NT2/D1 (cell line): ENCODE measurements around the gene PCDHA1.

ENCODE experiments used
- SUZ12 ChIP-seq: IDR thresholded peaks from 2 replicates; pipeline ENCODE4 v1.6.1; 2011; ENCODE audit not compliant: insufficient read length, insufficient read depth; ENCODE audit errors: extremely low read depth
- YY1 ChIP-seq: IDR thresholded peaks from 2 replicates; pipeline ENCODE4 v1.6.1; 2011; ENCODE audit not compliant: insufficient read length, insufficient read depth

DNA sequence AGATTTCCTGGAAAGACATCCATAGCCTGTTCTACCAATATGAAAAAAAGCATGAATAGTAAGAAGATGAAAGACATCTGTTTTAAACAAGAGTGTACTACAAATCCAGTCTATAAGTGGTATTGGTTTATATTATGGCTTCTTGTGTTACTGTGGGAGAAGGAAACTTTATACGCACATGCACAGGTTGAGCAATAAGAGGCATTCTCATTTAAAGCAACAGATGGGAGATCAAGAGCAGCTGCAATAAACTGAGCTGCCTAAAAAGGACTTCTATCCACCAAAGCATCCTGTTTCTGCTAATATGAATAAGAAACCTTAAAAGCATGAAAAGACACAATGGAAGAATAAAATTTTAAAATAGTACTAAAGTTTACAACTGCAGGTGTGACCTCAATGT, 256.6 kb downstream of the PCDHA1 start:
- TF ChIP-seq SUZ12 = no peak
- no peak for TF ChIP-seq YY1
